ENCODE results near the gene KCNA1.

- no peak for TF ChIP-seq POLR2A (IDR thresholded peaks at IDR 0.05; ENCODE audit: low read depth, low read length)
- TF ChIP-seq SPI1 (IDR thresholded peaks at IDR 0.05; ENCODE audit: low read depth, low read length), result no peak
Measured at GRCh38 chr12:4962539-4963486, 53.1 kb downstream of the KCNA1 start.
